Measurements from ENCODE around the gene DNER. TPM values are rescaled to one million over a fixed set of nuclear protein-coding genes. Genes with fewer than 3 reads are reported as not detected.
"Not testable (repeated sequence)": the region's sequence is repeated elsewhere in the genome, so short reads cannot be mapped to it uniquely, and the experiment has no call there.

DNER gene
- total RNA-seq, 2 experiments from 2014 or later: not detected

GRCh38 chr2:229708335-229708734 is 6.0 kb downstream of the DNER start:
- ATAC-seq (no peak), DNase-seq (no peak)
- no peaks in the 10 kb centered on the region for H3K36me3 Mint-ChIP-seq (ENCODE audit: low read depth)
- peaks cover 2% of the 10 kb centered on the region for H3K4me1 Mint-ChIP-seq (ENCODE audit: low read depth)
- H3K9me3 Mint-ChIP-seq: no peaks in the 10 kb centered on the region
- ChIA-PET CTCF (interaction anchor here (1.0 kb wide), 1 partner anchor 9 kb away, joined by 3 read pairs; no protein-coding TSS in a partner anchor), POLR2A (no interaction called here)
- H3K4me3 Mint-ChIP-seq: no peak overlapping the region
- H3K27ac Mint-ChIP-seq: no peak overlapping the region
- peaks cover 48% of the 10 kb centered on the region for H3K27me3 Mint-ChIP-seq
- no peak for TF ChIP-seq CTCF (IDR thresholded peaks at IDR 0.05)
- intact Hi-C loops (cut with micrococcal nuclease): no loop called here

GRCh38 chr2:229703909-229704630 is 10.3 kb downstream of the DNER start:
- Mint-ChIP-seq H3K4me3 (no peak overlapping the region), H3K36me3 (ENCODE audit: low read depth) (no peaks in the 10 kb centered on the region), H3K9me3 (no peaks in the 10 kb centered on the region), H3K27ac (no peak overlapping the region), H3K27me3 (peaks cover 21% of the 10 kb centered on the region), H3K4me1 (ENCODE audit: low read depth) (no peaks in the 10 kb centered on the region)
- ChIA-PET POLR2A (interaction anchor here (0.6 kb wide), 1 partner anchor 201 kb away, joined by 3 read pairs; no protein-coding TSS in a partner anchor), CTCF (no interaction called here)
- TF ChIP-seq CTCF (IDR thresholded peaks at IDR 0.05): no peak
- intact Hi-C loops (cut with micrococcal nuclease): no loop called here
- DNase-seq (no peak), ATAC-seq (no peak)

GRCh38 chr2:229701716-229702115 is 12.6 kb downstream of the DNER start:
- ChIA-PET CTCF (interaction anchor here (1.7 kb wide), 1 partner anchor 8 kb away, joined by 4 read pairs; no protein-coding TSS in a partner anchor), POLR2A (no interaction called here)
- no peaks in the 10 kb centered on the region for H3K9me3 Mint-ChIP-seq
- no peak for ATAC-seq
- H3K4me1 Mint-ChIP-seq (ENCODE audit: low read depth): no peaks in the 10 kb centered on the region
- no peak overlapping the region for H3K4me3 Mint-ChIP-seq
- H3K27me3 Mint-ChIP-seq: peaks cover 16% of the 10 kb centered on the region
- TF ChIP-seq CTCF (IDR thresholded peaks at IDR 0.05): no peak
- no peaks in the 10 kb centered on the region for H3K36me3 Mint-ChIP-seq (ENCODE audit: low read depth)
- H3K27ac Mint-ChIP-seq: no peak overlapping the region
- no peak for DNase-seq
- intact Hi-C loops (cut with micrococcal nuclease): no loop called here

GRCh38 chr2:229701062-229701461 is 13.3 kb downstream of the DNER start:
- H3K9me3 Mint-ChIP-seq: no peaks in the 10 kb centered on the region
- no peak for TF ChIP-seq CTCF (IDR thresholded peaks at IDR 0.05)
- H3K4me1 Mint-ChIP-seq (ENCODE audit: low read depth): no peaks in the 10 kb centered on the region
- intact Hi-C loops (cut with micrococcal nuclease): no loop called here
- POLR2A ChIA-PET: no interaction called here
- no peak overlapping the region for H3K4me3 Mint-ChIP-seq
- no peak overlapping the region for H3K27ac Mint-ChIP-seq
- DNase-seq: no peak
- H3K36me3 Mint-ChIP-seq (ENCODE audit: low read depth): no peaks in the 10 kb centered on the region
- peaks cover 16% of the 10 kb centered on the region for H3K27me3 Mint-ChIP-seq
- CTCF ChIA-PET: interaction anchor here (1.7 kb wide), 1 partner anchor 9 kb away, joined by 4 read pairs; no protein-coding TSS in a partner anchor
- ATAC-seq: no peak

GRCh38 chr2:229695961-229696360 is 18.4 kb downstream of the DNER start:
- peaks cover 6% of the 10 kb centered on the region for H3K27me3 Mint-ChIP-seq
- ChIA-PET POLR2A (no interaction called here), CTCF (no interaction called here)
- TF ChIP-seq CTCF (IDR thresholded peaks at IDR 0.05): no peak
- H3K4me3 Mint-ChIP-seq: no peak overlapping the region
- H3K36me3 Mint-ChIP-seq (ENCODE audit: low read depth): no peaks in the 10 kb centered on the region
- DNase-seq (no peak), ATAC-seq (no peak)
- no peaks in the 10 kb centered on the region for H3K4me1 Mint-ChIP-seq (ENCODE audit: low read depth)
- intact Hi-C loops (cut with micrococcal nuclease): no loop called here
- no peaks in the 10 kb centered on the region for H3K9me3 Mint-ChIP-seq
- H3K27ac Mint-ChIP-seq: no peak overlapping the region

- CTCF ChIA-PET; H3K36me3 Mint-ChIP-seq (ENCODE audit: low read depth); H3K27me3 Mint-ChIP-seq; DNase-seq; intact Hi-C loops (cut with micrococcal nuclease); ATAC-seq; H3K4me1 Mint-ChIP-seq (ENCODE audit: low read depth); H3K9me3 Mint-ChIP-seq; POLR2A ChIA-PET; H3K27ac Mint-ChIP-seq; H3K4me3 Mint-ChIP-seq: not testable (repeated sequence)
Observed at GRCh38 chr2:229693845-229694244, 20.5 kb downstream of the DNER start.

Data from activated CD8-positive, alpha-beta T cell treated with anti-CD3 and anti-CD28 coated beads for 36 hours (primary cell).